Sigmoid colon (tissue), 7 donors: ENCODE measurements around the gene BPIFB2. TPM values are rescaled to one million over a fixed set of nuclear protein-coding genes. Genes with fewer than 3 reads are reported as not detected.

Experiments used
- DNase-seq: peaks from one replicate; pipeline ENCODE4 v3.0.0-alpha.2; 2019
- H3K27ac ChIP-seq, 4 donors: fragments of 200-600 bp; sonication (generic); one replicate each; pipeline ENCODE4 v1.5.1; 2016 to 2019; ENCODE audit warnings: mild to moderate bottlenecking in 1 of 4
- H3K27me3 ChIP-seq, 3 donors: fragments of 200-600 bp; sonication (generic); one replicate each; pipeline ENCODE4 v1.5.1; 2019; ENCODE audit warnings: mild to moderate bottlenecking in 1 of 3
- H3K36me3 ChIP-seq, 4 donors: fragments of 200-600 bp; sonication (generic); one replicate each; pipeline ENCODE4 v1.5.1; 2016 to 2019
- H3K4me1 ChIP-seq, 4 donors: fragments of 200-600 bp; sonication (generic); one replicate each; pipeline ENCODE4 v1.5.1; 2017 to 2019
- H3K4me3 ChIP-seq, 4 donors: fragments of 200-600 bp; sonication (generic); one replicate each; pipeline ENCODE4 v1.5.1; 2017 to 2019; ENCODE audit warnings: mild to moderate bottlenecking in 2 of 4, moderate library complexity in 1 of 4
- H3K9me3 ChIP-seq, 4 donors: fragments of 200-600 bp in 3 of 4; sonication (generic) in 3 of 4; one replicate each; pipeline versions ENCODE4 v1.5.1 to v1.6.1; 2013 to 2019
- CTCF ChIP-seq, 4 experiments: fragments of 450-650 bp in 3 of 4; fragments of 200-600 bp in 1 of 4; IDR thresholded peaks; one replicate each; pipeline ENCODE4 v1.5.1; 2016 to 2019; ENCODE audit warnings: antibody characterized with exemption in 4 of 4, mild to moderate bottlenecking in 3 of 4, moderate library complexity in 2 of 4
- EP300 ChIP-seq, 4 donors: sonication (generic); formaldehyde crosslinking; IDR thresholded peaks; one replicate each; pipeline ENCODE4 v1.6.1; 2017; ENCODE audit warnings: antibody characterized with exemption in 4 of 4
- POLR2A ChIP-seq, 2 donors: fragments of 450-650 bp; IDR thresholded peaks; one replicate each; pipeline ENCODE4 v1.6.1; 2016; ENCODE audit warnings: antibody characterized with exemption in 2 of 2, mild to moderate bottlenecking in 2 of 2, moderate library complexity in 2 of 2
- POLR2AphosphoS5 ChIP-seq, 4 donors: sonication (generic); formaldehyde crosslinking; IDR thresholded peaks; one replicate each; pipeline ENCODE4 v1.6.1; 2017; ENCODE audit warnings: antibody characterized with exemption in 4 of 4
- WGBS, 2 donors: extraction: QIAGEN DNeasy Blood & Tissue Kit; methylation state at CpG; one replicate each; pipeline ENCODE4 v1.1.7; 2013; 5-methylcytosine and 5-hydroxymethylcytosine counted together
- intact Hi-C: fragments of 100-400 bp; cut with DNase I; formaldehyde crosslinking; loops from one replicate; pipeline ENCODE4 v1.15.1; 2023
- polyA plus RNA-seq, 3 donors: library from polyadenylated mRNA; stranded (reverse); fragments of 200-250 nt; gene quantifications; one replicate each; pipeline ENCODE4 v1.2.3, GENCODE V29; 2013
- total RNA-seq, 4 donors: library from RNA; depleted of rRNA; stranded (reverse); fragments of >200 nt; gene quantifications; one replicate each; pipeline ENCODE4 v1.1.0, GENCODE V29; 2016
- donor health status: healthy with polysubstance abuse.
- donor health status: Bipolar disorder and iron deficiency.
- donor health status: healthy.

Gene BPIFB2
- total and polyA plus RNA-seq, 7 donors = not detected

GRCh38 chr20:32979201-32979998 is 28.1 kb upstream of the BPIFB2 start:
- Histone ChIP-seq H3K9me3 (no peaks in the 10 kb centered on the region), H3K27ac (no peak overlapping the region), H3K4me3 (no peak overlapping the region), H3K36me3 (no peaks in the 10 kb centered on the region), H3K27me3 (no peaks in the 10 kb centered on the region), H3K4me1 (peaks cover 0 to 4% (median 0%) of the 10 kb centered on the region in 4 donors)
- TF ChIP-seq POLR2AphosphoS5 (IDR thresholded peaks at IDR 0.05) = no peak
- no peak for TF ChIP-seq CTCF (IDR thresholded peaks at IDR 0.05)
- TF ChIP-seq POLR2A (IDR thresholded peaks at IDR 0.05) = no peak
- no peak for TF ChIP-seq EP300 (IDR thresholded peaks at IDR 0.05)
- 72 to 86% methylated on average over 9 of the region's 9 CpGs for WGBS, 2 donors
- DNase-seq = peak; percentile 2
- intact Hi-C loops = no loop called here

DNA sequence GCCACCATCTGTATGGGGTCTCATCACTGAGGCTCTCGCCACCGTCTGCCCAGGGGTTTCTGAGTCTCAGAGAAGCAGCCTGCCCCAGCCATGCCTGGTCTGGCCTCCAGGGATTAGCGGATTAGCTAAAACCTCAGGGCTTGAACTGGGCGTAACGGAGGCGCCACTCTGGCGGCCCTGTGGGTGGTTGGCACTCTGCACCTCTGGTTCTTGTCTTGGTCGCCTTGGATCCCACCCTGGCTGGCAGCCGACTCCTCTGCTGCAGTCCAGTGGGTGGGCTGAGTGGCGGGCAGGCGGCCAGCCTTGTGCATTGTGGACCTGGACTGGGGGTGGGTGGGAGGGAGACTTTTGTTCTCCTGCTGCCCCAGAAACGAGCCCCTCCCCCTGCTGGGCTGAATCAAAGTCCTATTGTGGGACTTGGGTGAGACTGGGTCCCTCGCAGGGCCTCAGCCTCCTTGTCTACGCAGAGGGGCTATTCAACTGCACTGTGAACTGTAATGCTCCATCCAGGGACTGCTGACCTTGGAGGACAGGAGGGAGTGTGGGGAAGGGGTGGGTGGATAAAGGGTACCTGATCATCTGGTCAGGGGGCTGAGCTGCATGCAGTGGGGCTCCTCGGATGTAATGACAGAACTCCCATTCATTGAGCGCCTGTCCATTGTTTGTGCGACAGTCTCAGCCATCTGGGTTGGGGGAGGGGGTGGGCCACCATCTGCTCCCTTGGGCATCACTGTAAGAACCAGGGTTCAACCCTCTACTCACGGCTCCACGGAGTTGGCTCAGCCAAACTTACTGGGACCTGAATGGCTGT is 27.2 kb upstream of the BPIFB2 start:
- Histone ChIP-seq H3K27me3 (no peaks in the 10 kb centered on the region), H3K4me1 (peaks cover 0 to 4% (median 0%) of the 10 kb centered on the region in 4 donors), H3K36me3 (no peaks in the 10 kb centered on the region), H3K4me3 (no peak overlapping the region), H3K27ac (no peak overlapping the region), H3K9me3 (no peaks in the 10 kb centered on the region)
- 82 to 85% methylated on average over 19 of the region's 19 CpGs for WGBS, 2 donors
- intact Hi-C loops = no loop called here
- TF ChIP-seq POLR2A (IDR thresholded peaks at IDR 0.05) = no peak
- no peak for TF ChIP-seq POLR2AphosphoS5 (IDR thresholded peaks at IDR 0.05)
- TF ChIP-seq EP300 (IDR thresholded peaks at IDR 0.05) = no peak
- TF ChIP-seq CTCF (IDR thresholded peaks at IDR 0.05) = no peak
- peak; percentile 62 for DNase-seq

DNA sequence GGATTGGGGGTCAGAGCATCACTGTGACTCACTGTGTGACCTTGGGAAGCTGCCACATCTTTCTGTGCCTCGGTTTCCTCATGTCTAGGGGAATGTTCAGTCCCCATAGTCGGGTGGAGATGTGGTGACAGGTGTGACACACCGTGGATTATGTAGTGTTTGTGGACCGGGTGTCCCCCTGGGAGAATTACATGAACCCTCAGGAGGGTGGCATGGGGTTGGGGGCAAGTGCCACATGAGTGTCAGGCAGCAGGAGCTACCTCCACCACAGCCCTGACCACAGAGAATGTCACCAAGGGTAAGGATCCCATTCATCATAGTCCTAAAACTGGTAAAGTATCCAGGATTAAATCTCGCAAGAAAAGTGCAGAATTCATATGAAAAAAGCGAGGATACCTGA is 26.5 kb upstream of the BPIFB2 start:
- Histone ChIP-seq H3K9me3 (no peaks in the 10 kb centered on the region), H3K4me1 (peaks cover 0 to 4% (median 0%) of the 10 kb centered on the region in 4 donors), H3K36me3 (no peaks in the 10 kb centered on the region), H3K4me3 (no peak overlapping the region), H3K27me3 (no peaks in the 10 kb centered on the region), H3K27ac (no peak overlapping the region)
- DNase-seq = no peak
- 66 to 86% methylated on average over 6 of the region's 6 CpGs for WGBS, 2 donors
- intact Hi-C loops = no loop called here
- no peak for TF ChIP-seq POLR2A (IDR thresholded peaks at IDR 0.05)
- no peak for TF ChIP-seq CTCF (IDR thresholded peaks at IDR 0.05)
- TF ChIP-seq EP300 (IDR thresholded peaks at IDR 0.05) = no peak
- TF ChIP-seq POLR2AphosphoS5 (IDR thresholded peaks at IDR 0.05) = no peak

DNA sequence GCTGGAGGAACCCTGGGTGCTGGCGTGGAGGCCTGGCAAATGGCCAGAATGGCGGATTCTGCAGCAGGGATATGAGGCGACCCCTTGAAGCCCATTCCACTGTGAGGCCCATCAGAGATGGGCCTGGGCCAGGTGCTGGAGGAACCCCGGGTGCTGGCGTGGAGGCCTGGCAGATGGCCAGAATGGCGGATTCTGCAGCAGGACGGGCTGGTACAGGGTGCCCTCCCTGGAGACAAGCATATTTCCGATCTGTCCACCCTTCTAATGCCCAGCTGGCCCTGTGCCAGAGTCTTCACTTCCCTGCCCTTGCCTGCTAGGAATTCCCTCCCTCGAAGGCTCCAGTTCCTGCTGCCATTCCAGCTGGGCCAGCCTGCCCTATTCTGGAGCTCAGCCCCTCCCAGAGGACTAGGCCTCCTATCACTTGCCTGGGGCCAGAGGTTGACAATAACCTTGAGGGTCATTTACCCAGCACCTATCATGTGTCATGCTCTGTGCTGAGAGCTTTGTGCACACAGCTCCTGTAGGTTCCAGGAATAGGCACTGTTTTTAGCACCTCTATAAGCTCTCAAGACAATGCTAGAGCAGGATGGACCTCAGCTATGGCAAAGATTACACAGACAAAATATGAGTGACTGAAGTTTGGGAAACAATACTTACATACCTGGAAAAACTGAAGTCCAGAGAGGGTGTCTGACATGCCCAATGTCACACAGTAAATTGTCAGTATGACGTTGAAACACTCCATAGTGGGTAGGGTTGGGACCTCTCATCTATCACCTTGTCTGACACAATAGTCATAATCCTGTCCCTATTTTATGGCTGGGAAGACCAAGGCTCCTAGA is 24.7 kb upstream of the BPIFB2 start:
- DNase-seq = no peak
- no peak overlapping the region for H3K4me3 ChIP-seq
- no peaks in the 10 kb centered on the region for H3K9me3 ChIP-seq
- peaks cover 0 to 4% (median 0%) of the 10 kb centered on the region in 4 donors for H3K4me1 ChIP-seq
- TF ChIP-seq POLR2AphosphoS5 (IDR thresholded peaks at IDR 0.05) (no peak), CTCF (IDR thresholded peaks at IDR 0.05) (no peak), EP300 (IDR thresholded peaks at IDR 0.05) (no peak), POLR2A (IDR thresholded peaks at IDR 0.05) (no peak)
- H3K27ac ChIP-seq = no peak overlapping the region
- WGBS, 2 donors = 40 to 72% methylated on average over 10 of the region's 10 CpGs
- H3K36me3 ChIP-seq = no peaks in the 10 kb centered on the region
- H3K27me3 ChIP-seq = no peaks in the 10 kb centered on the region
- intact Hi-C loops = no loop called here
